SU-DHL-6 (cell line): Measurements from ENCODE around the gene SYT17.

Experiments used
- H2AFZ ChIP-seq: fragments of 200-600 bp; sonication (generic); 2 replicates; pipeline ENCODE4 v1.6.1; 2014; ENCODE audit warnings: low read depth, mild to moderate bottlenecking, moderate library complexity, mixed read lengths, antibody characterized with exemption, low read length; ENCODE audit not compliant: severe bottlenecking
- H3F3A ChIP-seq: fragments of 200-600 bp; shearing (Covaris generic); 2 replicates; pipeline ENCODE4 v1.6.0; 2016; ENCODE audit warnings: antibody characterized with exemption, mild to moderate bottlenecking; ENCODE audit not compliant: insufficient read depth
- H3K27ac ChIP-seq: fragments of 200-600 bp; sonication (generic); 2 replicates; pipeline ENCODE4 v1.5.1; 2016; ENCODE audit warnings: low read depth, mild to moderate bottlenecking, low read length, moderate library complexity, mixed read lengths
- H3K27me3 ChIP-seq: fragments of 200-600 bp; sonication (generic), shearing (Covaris generic); 2 replicates; pipeline ENCODE4 v1.6.0; 2014; ENCODE audit warnings: mild to moderate bottlenecking, low read length
- H3K36me3 ChIP-seq: fragments of 200-600 bp; sonication (generic); 2 replicates; pipeline ENCODE4 v1.6.1; 2014; ENCODE audit warnings: mild to moderate bottlenecking, low read length, mixed read lengths
- H3K4me2 ChIP-seq: fragments of 300-600, 200-600 bp; shearing (Covaris generic), sonication (generic); 2 replicates; pipeline ENCODE4 v1.6.0; 2014; ENCODE audit warnings: low read length, low read depth, mild to moderate bottlenecking; ENCODE audit not compliant: poor library complexity, severe bottlenecking
- H3K4me3 ChIP-seq: fragments of 200-600 bp; sonication (generic); 2 replicates; pipeline ENCODE4 v1.5.1; 2014; ENCODE audit warnings: antibody characterized with exemption, low read length, mild to moderate bottlenecking, mixed read lengths; ENCODE audit not compliant: insufficient read depth, poor library complexity, severe bottlenecking
- H3K79me2 ChIP-seq: fragments of 200-600 bp; sonication (generic); 2 replicates; pipeline ENCODE4 v1.6.1; 2014; ENCODE audit warnings: mild to moderate bottlenecking, low read length, moderate library complexity; ENCODE audit not compliant: insufficient read depth
- H3K9ac ChIP-seq: fragments of 200-600 bp; sonication (generic); 2 replicates; pipeline ENCODE4 v1.7.0; 2014; ENCODE audit warnings: mild to moderate bottlenecking, low read length
- H3K9me2 ChIP-seq: fragments of 200-600 bp; sonication (generic); replicated peaks from 2 replicates; pipeline ENCODE4 v1.6.1; 2014; ENCODE audit warnings: low read length; ENCODE audit not compliant: insufficient read depth
- H3K9me3 ChIP-seq: fragments of 200-600 bp; sonication (generic); 2 replicates; pipeline ENCODE4 v1.6.1; 2014; ENCODE audit warnings: low read length, mixed read lengths; ENCODE audit not compliant: insufficient read depth
- H4K20me1 ChIP-seq: fragments of 200-600 bp; sonication (generic); 2 replicates; pipeline ENCODE4 v1.6.1; 2014; ENCODE audit warnings: low read depth, mild to moderate bottlenecking, antibody characterized with exemption, low read length, moderate library complexity, mixed read lengths
- CTCF ChIP-seq: fragments of 200-600 bp; sonication (generic); IDR thresholded peaks from one replicate; pipeline ENCODE4 v1.5.1; 2017; ENCODE audit warnings: antibody characterized with exemption, mild to moderate bottlenecking, low read length, moderate library complexity; ENCODE audit not compliant: insufficient read depth, poor library complexity, severe bottlenecking
- EZH2phosphoT487 ChIP-seq: fragments of 200-600 bp; sonication (generic), shearing (Covaris generic); conservative IDR thresholded peaks from 2 replicates; pipeline ENCODE4 v1.6.1; 2018; ENCODE audit warnings: mild to moderate bottlenecking, antibody characterized with exemption, low read length, moderate library complexity, mixed read lengths

Gene SYT17

GRCh38 chr16:19305443-19305842, 137.4 kb downstream of the SYT17 start:
- Histone ChIP-seq H3K27ac (no peak overlapping the region), H4K20me1 (no peaks in the 10 kb centered on the region), H3K4me2 (no peak overlapping the region), H3F3A (no peaks in the 10 kb centered on the region), H3K9me2 (no peaks in the 10 kb centered on the region), H3K9me3 (no peaks in the 10 kb centered on the region), H2AFZ (no peak overlapping the region), H3K9ac (no peak overlapping the region), H3K36me3 (no peaks in the 10 kb centered on the region), H3K4me3 (no peak overlapping the region), H3K79me2 (no peaks in the 10 kb centered on the region), H3K27me3 (no peaks in the 10 kb centered on the region)
- TF ChIP-seq EZH2phosphoT487 (no peak), CTCF (no peak)

DNA sequence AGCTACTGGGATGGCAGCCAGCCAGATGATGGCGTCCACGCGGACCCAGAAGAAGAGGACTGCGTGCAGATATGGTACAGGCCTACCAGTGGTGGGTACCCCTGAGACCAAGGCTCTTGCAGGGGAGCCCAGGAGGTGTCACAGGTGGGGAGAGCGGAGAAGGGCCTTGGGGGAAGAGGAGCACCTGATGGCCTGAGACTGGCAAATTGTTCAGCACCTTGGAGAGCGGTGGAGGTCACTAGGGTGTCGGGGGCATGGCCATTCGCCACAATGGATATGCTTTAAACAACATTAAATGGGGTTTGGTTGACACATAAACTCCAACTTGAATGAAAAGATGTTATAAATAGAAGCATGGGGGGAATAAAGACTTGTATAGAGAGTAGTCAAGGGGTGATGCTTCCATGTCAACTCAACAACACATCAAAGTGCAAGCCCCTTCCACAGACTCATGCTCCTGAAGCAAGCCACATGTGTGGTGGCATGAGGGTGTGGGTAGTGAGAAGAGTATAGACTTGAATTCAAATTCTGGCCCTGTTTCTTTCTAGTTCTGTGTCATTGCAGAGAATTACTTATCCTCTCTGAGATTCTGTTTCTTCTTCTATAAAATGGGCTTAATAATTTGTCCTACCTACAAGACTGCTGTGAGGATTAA, 139.7 kb downstream of the SYT17 start:
- H3K36me3 ChIP-seq: no peaks in the 10 kb centered on the region
- H3K4me3 ChIP-seq: no peak overlapping the region
- H3K27me3 ChIP-seq: no peaks in the 10 kb centered on the region
- no peaks in the 10 kb centered on the region for H3K9me3 ChIP-seq
- no peak overlapping the region for H2AFZ ChIP-seq
- H3K9ac ChIP-seq: no peak overlapping the region
- H4K20me1 ChIP-seq: no peaks in the 10 kb centered on the region
- no peaks in the 10 kb centered on the region for H3K79me2 ChIP-seq
- H3K4me2 ChIP-seq: no peak overlapping the region
- H3K9me2 ChIP-seq: no peaks in the 10 kb centered on the region
- H3F3A ChIP-seq: no peaks in the 10 kb centered on the region
- TF ChIP-seq EZH2phosphoT487 (no peak), CTCF (no peak)
- H3K27ac ChIP-seq: no peak overlapping the region

DNA sequence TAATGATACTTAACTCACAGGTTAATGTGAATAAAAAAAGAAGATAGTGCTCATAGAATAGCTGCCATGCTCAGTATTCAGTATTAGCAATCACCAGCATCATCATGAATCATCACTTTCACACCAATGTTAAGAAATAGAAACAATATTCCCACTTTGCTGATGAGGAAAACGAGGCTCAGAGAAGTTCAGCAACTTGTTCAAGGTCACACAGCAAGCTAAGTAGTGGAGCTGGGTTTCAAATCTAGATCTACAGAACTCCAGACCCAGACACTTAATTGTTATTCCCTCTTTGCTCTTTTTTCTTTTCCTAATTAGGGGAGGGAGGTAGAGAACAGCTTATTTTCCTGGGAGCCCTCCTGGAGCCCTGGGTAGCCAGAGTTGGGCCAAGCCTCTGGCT, 140.4 kb downstream of the SYT17 start:
- TF ChIP-seq EZH2phosphoT487: no peak
- TF ChIP-seq CTCF: no peak
- H3K4me3 ChIP-seq: no peak overlapping the region
- no peaks in the 10 kb centered on the region for H3K9me3 ChIP-seq

More for the DNA sequence above, 140.4 kb downstream of the SYT17 start:
- no peaks in the 10 kb centered on the region for H3F3A ChIP-seq
- no peak overlapping the region for H3K27ac ChIP-seq
- H3K27me3 ChIP-seq: no peaks in the 10 kb centered on the region
- no peak overlapping the region for H2AFZ ChIP-seq
- H3K9ac ChIP-seq: no peak overlapping the region
- no peaks in the 10 kb centered on the region for H3K36me3 ChIP-seq
- H3K4me2 ChIP-seq: no peak overlapping the region
- no peaks in the 10 kb centered on the region for H3K79me2 ChIP-seq
- H4K20me1 ChIP-seq: no peaks in the 10 kb centered on the region
- H3K9me2 ChIP-seq: no peaks in the 10 kb centered on the region
